ENCODE results near the gene UCN3.
"Not testable (repeated sequence)": the region's sequence is repeated elsewhere in the genome, so short reads cannot be mapped to it uniquely, and the experiment has no call there.

UCN3 gene

DNA sequence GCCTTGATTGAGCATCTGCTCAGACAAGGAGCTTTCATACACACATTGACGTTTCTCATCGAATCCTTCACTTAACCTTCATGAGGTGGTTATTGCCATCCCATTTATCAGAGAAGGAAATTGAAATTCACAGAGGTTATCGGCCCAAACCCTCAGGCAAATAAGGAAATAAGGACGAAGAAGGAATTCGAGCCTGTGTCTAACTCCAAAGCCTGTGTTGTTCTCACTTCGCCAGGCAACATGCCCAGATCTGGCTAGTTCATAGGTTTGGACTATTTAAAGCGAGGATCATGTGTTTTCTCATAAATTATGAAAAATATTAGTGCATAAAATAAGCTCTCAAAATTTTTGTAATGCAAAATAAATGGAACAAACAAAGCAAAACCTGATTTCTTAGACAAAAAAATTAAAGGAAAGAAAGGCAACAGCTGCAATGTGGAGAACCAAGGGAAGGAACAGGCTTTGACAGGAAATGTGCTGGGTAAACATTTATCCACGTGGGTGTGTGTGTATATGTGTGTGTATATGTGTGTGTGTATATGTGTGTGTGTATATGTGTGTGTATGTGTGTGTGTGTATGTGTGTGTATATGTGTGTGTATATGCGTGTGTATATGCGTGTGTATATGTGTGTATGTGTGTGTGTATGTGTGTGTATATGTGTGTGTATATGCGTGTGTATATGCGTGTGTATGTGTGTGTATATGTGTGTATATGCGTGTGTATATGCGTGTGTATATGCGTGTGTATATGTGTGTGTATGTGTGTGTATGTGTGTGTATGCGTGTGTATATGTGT, 4.8 kb downstream of the UCN3 start:
- DNase-seq = no peak

- DNase-seq = no peak
These were observed 6.0 kb downstream of the UCN3 start for GRCh38 chr10:5370493-5371352.

GRCh38 chr10:5373307-5373706, 8.5 kb downstream of the UCN3 start:
- DNase-seq = peak; percentile 33

GRCh38 chr10:5373891-5374611, 9.3 kb downstream of the UCN3 start:
- DNase-seq = no peak

DNA sequence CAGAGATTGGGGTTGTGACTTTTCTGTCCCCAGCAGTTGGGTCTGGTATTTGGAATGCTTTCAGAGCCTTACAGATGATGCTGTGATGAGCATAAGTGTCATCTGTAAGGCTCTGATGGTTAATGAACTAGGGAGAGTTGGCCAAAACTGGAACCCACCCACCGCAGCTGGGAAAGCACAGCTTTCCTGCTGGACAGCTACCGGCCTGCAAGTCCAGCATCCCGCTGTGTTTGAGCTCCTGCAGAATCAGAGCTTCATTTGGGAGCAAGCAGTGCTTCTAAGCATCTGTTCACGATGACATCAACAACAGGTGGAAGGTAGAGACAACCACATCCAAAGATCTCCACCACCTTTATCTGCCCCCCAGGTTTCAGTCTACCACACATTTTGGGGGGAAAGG, 11.7 kb downstream of the UCN3 start:
- no peak for DNase-seq

- DNase-seq = not testable (repeated sequence)
These were observed 14.4 kb downstream of the UCN3 start for GRCh38 chr10:5379202-5379601.

DNA sequence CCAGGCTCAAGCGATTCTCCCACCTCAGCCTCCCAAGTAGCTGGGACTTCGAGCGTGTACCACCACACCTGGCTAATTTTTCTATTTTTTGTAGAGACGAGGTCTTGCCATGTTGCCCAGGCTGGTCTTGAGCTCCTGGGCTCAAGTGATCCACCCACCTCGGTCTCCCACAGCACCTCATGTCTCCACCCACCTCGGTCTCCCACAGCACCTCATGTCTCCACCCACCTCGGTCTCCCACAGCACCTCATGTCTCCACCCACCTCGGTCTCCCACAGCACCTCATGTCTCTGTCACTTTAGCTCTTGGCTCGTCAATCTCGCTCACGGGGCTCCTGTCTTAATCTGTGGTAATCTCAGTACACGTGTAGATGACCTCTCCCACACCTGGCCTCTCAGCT, 15.6 kb downstream of the UCN3 start:
- not testable (repeated sequence) for DNase-seq

DNA sequence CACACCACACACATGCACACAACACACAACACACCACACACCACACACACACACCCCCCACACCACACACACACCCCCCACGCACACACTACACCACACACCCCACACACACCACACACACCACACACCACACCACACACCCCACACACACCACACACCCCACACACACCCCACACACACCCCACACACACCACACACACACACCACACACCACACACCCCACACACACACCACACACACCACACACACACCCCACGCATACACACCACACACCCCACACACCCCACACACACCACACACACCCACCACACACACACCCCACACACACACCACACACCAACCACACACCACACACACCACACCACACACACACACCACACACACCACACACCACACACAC, 16.4 kb downstream of the UCN3 start:
- no peak for DNase-seq

GRCh38 chr10:5385224-5385623, 20.5 kb downstream of the UCN3 start:
- DNase-seq = no peak

DNA sequence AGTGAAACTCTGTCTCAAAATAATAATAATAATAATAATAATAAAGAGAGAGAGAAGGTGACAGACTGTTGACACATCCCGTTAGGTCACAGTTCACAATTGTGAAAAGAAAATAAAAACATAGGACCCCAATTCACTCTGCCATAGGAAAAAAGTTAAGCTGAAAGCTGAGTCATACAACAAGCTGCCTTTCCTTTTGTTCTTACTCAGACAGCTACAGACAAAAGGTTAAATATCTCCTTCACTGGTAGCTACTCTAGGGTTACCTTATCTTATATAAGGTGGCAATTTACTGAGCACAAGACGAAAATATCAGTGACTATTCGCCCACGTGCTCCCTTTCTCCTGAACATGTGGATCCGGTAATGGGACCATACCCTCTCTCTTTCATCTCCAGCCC, 22.4 kb downstream of the UCN3 start:
- no peak for DNase-seq

DNA sequence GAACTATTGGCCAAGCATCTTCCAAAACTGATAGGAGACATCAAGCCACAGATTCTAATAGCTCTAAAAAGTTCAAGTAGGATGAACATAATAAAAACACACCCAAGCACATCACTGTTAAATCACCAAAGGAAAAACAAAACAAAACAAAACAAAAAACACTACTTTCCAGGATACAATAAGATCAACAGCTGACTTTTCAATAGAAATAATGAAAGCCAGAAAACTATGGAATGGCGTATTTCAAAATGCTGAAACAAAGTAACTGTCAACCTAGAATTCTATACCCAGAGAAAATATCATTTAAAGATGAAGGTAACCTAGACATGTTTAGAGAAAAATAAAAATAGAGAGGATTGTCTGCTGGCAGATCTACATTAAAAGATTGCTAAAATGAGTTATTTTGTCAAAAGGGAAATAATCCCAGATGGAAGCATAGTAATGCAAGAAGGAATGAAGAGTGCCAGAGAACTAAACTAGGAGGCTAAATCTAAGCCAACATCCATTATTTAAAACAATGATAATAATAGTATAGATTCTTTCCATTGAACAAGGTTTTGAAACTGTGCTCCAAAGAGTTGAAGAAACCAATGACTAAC, 25.9 kb downstream of the UCN3 start:
- no peak for DNase-seq

DNA sequence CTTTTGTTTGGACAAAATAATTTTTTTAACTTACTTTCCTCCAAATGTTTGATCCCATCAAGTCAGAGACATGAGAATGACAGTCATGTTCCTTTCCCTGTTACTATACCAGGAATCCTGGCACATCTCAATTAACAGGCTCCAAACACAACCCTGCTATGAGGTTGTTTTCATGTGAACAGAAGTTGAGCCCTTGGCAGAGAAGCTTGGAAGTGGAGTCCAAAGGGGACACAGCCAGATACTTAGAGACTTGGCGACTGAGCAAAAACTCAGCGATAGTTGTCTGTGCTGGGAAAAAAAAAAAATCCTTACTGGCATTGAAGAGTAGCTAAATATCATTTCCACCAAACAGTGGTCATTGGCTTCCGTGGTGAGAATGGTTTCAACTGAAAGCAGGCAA, 27.0 kb downstream of the UCN3 start:
- DNase-seq = no peak

DNA sequence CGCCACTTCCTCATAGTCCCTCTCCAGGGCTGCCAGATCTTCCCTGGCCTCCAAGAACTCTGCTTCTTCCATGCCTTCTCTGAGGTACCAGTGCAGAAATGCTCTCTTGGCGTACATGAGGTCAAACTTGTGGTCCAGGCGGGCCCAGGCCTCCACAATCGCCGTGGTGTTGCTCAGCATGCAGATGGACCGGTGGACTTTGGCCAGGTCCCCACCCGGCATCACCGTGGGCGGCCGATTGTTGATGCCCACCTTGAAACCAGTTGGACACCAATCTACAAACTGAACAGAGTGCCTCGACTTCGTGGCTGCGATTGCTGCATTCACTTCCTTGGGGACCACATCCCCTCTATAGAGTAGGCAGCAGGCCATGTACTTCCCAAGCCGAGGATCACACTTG, 28.8 kb downstream of the UCN3 start:
- DNase-seq = no peak

GRCh38 chr10:5395168-5395567, 30.4 kb downstream of the UCN3 start:
- no peak for DNase-seq

DNA sequence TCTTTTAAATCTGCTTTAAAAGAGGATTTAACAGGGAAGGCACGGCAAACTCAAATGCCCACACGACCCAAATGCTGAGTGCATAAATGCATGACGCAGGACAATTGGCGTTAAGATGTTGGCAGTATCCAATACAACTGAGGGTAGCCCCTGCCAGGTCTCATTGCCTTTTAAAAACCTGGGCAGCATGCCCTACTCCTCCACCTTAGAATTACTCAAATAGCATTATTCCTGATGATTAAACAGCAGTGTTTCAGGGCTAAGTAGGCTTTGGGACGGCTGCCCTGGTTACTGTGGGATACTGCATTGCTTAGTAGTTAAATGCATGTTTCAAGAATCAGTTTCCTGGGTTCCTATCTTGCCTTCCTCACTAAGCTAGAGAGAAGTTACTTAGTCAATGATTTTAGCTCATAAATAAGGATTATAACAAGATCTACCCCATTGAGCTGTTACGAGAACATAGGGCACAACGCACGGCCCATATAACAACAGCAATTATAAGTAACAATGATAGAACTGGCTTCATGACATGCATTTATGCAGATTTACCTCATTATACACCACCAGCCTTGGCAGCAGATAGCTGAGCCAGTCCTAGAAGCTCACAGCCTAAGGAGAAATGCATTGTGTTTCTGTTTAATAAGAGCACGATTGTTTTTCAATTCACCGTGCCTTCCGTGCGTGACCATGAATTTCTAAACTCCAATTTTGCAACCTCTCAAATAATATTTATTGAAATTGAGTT, 32.0 kb downstream of the UCN3 start:
- DNase-seq = peak; percentile 16

DNA sequence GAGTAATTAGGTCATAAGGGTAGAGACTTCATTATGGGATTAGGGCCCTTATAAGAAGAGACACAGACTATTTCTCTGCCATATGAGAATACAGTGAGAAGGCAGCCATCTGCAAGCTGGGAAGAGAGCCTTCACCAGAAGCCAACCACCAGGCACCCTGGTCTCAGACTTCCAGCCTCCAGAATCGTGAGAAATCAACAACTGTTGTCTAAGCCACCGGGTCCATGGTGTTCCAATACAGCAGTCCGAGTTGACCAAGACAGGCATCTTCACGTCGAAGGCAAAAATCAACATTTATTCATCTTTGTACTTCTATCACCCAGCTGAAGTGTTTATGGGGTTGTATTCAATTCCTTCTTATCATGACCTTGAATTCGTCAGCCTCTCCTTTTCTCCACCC, 34.6 kb downstream of the UCN3 start:
- no peak for DNase-seq

- DNase-seq = no peak
These were observed 35.9 kb downstream of the UCN3 start for GRCh38 chr10:5400468-5401240.

DNA sequence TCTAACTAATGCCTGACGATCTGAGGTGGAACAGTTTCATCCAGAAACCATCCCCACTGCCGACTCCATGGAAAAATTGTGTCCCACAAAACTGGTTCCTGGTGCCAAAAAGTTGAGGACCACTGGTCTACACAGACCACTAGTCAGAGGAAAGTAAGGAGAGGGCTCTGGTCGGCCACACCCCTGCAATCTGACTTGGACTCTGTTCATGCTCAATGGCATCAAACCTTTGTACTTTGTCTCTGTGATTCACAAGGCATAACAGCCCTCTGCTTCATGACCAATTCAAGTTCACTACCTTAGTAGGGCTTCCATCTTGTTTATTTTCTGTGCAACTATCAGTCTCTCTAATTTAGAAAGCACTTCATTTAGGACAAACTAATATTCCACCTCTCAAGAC, 38.0 kb downstream of the UCN3 start:
- no peak for DNase-seq

- DNase-seq = no peak
These were observed 39.7 kb downstream of the UCN3 start, which contains the start of gene TUBAL3 for GRCh38 chr10:5404208-5405041. TSS of gene TUBAL3 (minus strand) at chr10:5404828. CDS start at chr10:5404792, 36 bp downstream.

DNA sequence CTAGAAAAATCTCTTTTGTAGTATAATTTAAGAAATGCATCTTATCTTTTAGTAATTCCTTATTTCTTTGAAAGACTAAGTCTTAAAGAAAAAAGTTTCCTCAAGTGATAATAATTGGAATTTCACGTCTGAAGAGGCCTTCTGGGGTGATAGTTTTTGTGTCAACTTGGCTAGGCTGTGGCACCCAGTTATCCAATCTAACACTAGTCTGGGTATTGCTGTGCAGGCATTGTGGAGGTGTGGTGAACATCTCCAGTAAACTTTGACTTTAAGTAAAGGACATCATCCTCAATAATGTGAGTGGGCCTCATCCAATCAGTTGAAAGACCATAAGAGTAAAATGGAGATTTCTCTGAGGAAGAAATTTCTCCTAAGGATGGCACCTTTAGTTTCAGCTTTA, 42.2 kb downstream of the UCN3 start:
- no peak for DNase-seq

Data from eye (tissue), 1 donor.